GM12878 (cell line): ENCODE results near the gene ZNF574. TPM values are rescaled to one million over a fixed set of nuclear protein-coding genes. Genes with fewer than 3 reads are reported as not detected.

ENCODE experiments used
- IKZF1 ChIP-seq: fragments of 450-650 bp; conservative IDR thresholded peaks from 2 replicates; pipeline ENCODE4 v1.6.1; 2017; ENCODE audit warnings: antibody characterized with exemption, mild to moderate bottlenecking
- IKZF2 ChIP-seq, 2 experiments: fragments of 450-650 bp; IDR thresholded peaks; 2 replicates each; pipeline ENCODE4 v1.6.1; 2017; ENCODE audit warnings: mild to moderate bottlenecking in 2 of 2, moderate library complexity in 2 of 2
- NBN ChIP-seq: fragments of 450-650 bp; IDR thresholded peaks from 2 replicates; pipeline ENCODE4 v1.6.1; 2016
- NFIC ChIP-seq: IDR thresholded peaks from 2 replicates; pipeline ENCODE4 v1.6.1; 2012; ENCODE audit warnings: low read depth, mild to moderate bottlenecking, inconsistent platforms, low read length, moderate library complexity
- NFYB ChIP-seq: IDR thresholded peaks from 2 replicates; pipeline ENCODE4 v1.6.1; 2011; ENCODE audit warnings: low read depth, mild to moderate bottlenecking, low read length, improper control_type of control experiment, moderate library complexity; ENCODE audit not compliant: insufficient read depth
- PKNOX1 ChIP-seq: fragments of 450-650 bp; IDR thresholded peaks from 2 replicates; pipeline ENCODE4 v1.6.1; 2016; ENCODE audit warnings: mild to moderate bottlenecking
- POU2F2 ChIP-seq: IDR thresholded peaks from 3 replicates; pipeline ENCODE4 v1.6.1; 2011; ENCODE audit warnings: low read depth, mild to moderate bottlenecking, low read length, borderline replicate concordance
- SMAD1 ChIP-seq: fragments of 450-650 bp; IDR thresholded peaks from 2 replicates; pipeline ENCODE4 v1.6.1; 2018; ENCODE audit warnings: mild to moderate bottlenecking, low read depth; ENCODE audit not compliant: partially characterized antibody
- SMARCA5 ChIP-seq: fragments of 450-650 bp; IDR thresholded peaks from 2 replicates; pipeline ENCODE4 v1.6.1; 2017; ENCODE audit warnings: mild to moderate bottlenecking
- TARDBP ChIP-seq: IDR thresholded peaks from 2 replicates; pipeline ENCODE4 v1.6.1; 2016; ENCODE audit warnings: borderline replicate concordance
- TBL1XR1 ChIP-seq: IDR thresholded peaks from 2 replicates; pipeline ENCODE4 v1.6.1; 2012; ENCODE audit warnings: low read depth, low read length, improper control_type of control experiment
- TCF3 ChIP-seq: IDR thresholded peaks from 2 replicates; pipeline ENCODE4 v1.6.1; 2012; ENCODE audit warnings: low read depth, mild to moderate bottlenecking, low read length, borderline replicate concordance; ENCODE audit not compliant: insufficient read depth
- ZNF592 ChIP-seq: fragments of 450-650 bp; IDR thresholded peaks from 2 replicates; pipeline ENCODE4 v1.6.1; 2017; ENCODE audit warnings: mild to moderate bottlenecking, moderate library complexity
- ZNF622 ChIP-seq: fragments of 450-650 bp; IDR thresholded peaks from 2 replicates; pipeline ENCODE4 v1.6.1; 2017; ENCODE audit warnings: mild to moderate bottlenecking, inconsistent platforms
- polyA plus RNA-seq, 11 experiments: library from polyadenylated mRNA; depleted of rRNA in 4 of 11; unstranded in 6 of 11; stranded (reverse) in 5 of 11; fragments of >200 nt; fragmentation: Nextera tagmentation in 4 of 11; fragmentation: Illumina TruSeq in 1 of 11; extraction: Ambion mirVana in 4 of 11; extraction: Trizol in 1 of 11; gene quantifications; 1 replicate in 1 of 11; 2 replicates in 10 of 11; pipeline versions ENCODE4 v1.2.1 to v1.2.3, GENCODE V29; 2011 to 2016; ENCODE audit warnings: inconsistent platforms in 2 of 11, missing spikeins in 2 of 11, low read depth in 1 of 11
- total RNA-seq, 4 experiments: library from RNA; depleted of rRNA in 3 of 4; stranded (reverse); fragments of >200 nt in 3 of 4; fragmentation: Illumina TruSeq in 1 of 4; extraction: Trizol in 1 of 4; gene quantifications; 2 replicates each; pipeline versions ENCODE4 v1.2.1 to v1.2.3, GENCODE V29; 2013 to 2021
- TF ChIP-seq, protein P1 (sequence below): fragments of 450-650 bp; IDR thresholded peaks from 2 replicates; pipeline ENCODE4 v1.6.1; 2014; ENCODE audit warnings: mild to moderate bottlenecking
- TF ChIP-seq, protein P2 (sequence below): IDR thresholded peaks from 2 replicates; pipeline ENCODE4 v1.6.1; 2012; ENCODE audit warnings: low read depth, low read length, improper control_type of control experiment
- TF ChIP-seq, protein P3 (sequence below): fragments of 150-350 bp; IDR thresholded peaks from 2 replicates; pipeline ENCODE4 v1.6.1; 2014; ENCODE audit warnings: mild to moderate bottlenecking, low read depth, low read length
- TF ChIP-seq, protein P4 (sequence below): fragments of 450-650 bp; formaldehyde crosslinking; IDR thresholded peaks from 2 replicates; pipeline ENCODE4 v1.4.0; 2022; ENCODE audit warnings: mild to moderate bottlenecking, moderate library complexity

The ZNF574 gene
- total and polyA plus RNA-seq, 10 of the 15 experiments (the other 5 are each of a cell fraction or from before 2014, with no cell fraction given) = 0.32 to 25.6 (median 11.4) TPM

- TF ChIP-seq IKZF1 (peak; percentile 66; the same call in 1 of the 2 replicates), NFYB (no peak), TBL1XR1 (no peak), NFIC (0 out of 2 replicates have a peak, but pooled peaks have one; percentile 9), TCF3 (peak; percentile 76; the same call in 1 of the 2 replicates), NBN (peak; percentile 64; the same call in 1 of the 2 replicates), TARDBP (0 out of 2 replicates have a peak, but pooled peaks have one; percentile 25), IKZF2 (IDR thresholded peaks at IDR 0.05) (peak; percentile 48; a peak in 3 of 4 replicates), ZNF592 (no peak), PKNOX1 (no peak), ZNF622 (no peak), SMAD1 (no peak), POU2F2 (no peak), SMARCA5 (0 out of 2 replicates have a peak, but pooled peaks have one; percentile 25)
- TF ChIP-seq, protein P1, sequence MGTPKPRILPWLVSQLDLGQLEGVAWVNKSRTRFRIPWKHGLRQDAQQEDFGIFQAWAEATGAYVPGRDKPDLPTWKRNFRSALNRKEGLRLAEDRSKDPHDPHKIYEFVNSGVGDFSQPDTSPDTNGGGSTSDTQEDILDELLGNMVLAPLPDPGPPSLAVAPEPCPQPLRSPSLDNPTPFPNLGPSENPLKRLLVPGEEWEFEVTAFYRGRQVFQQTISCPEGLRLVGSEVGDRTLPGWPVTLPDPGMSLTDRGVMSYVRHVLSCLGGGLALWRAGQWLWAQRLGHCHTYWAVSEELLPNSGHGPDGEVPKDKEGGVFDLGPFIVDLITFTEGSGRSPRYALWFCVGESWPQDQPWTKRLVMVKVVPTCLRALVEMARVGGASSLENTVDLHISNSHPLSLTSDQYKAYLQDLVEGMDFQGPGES = no peak
- TF ChIP-seq, protein P2, sequence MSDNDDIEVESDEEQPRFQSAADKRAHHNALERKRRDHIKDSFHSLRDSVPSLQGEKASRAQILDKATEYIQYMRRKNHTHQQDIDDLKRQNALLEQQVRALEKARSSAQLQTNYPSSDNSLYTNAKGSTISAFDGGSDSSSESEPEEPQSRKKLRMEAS = no peak
- TF ChIP-seq, protein P3, sequence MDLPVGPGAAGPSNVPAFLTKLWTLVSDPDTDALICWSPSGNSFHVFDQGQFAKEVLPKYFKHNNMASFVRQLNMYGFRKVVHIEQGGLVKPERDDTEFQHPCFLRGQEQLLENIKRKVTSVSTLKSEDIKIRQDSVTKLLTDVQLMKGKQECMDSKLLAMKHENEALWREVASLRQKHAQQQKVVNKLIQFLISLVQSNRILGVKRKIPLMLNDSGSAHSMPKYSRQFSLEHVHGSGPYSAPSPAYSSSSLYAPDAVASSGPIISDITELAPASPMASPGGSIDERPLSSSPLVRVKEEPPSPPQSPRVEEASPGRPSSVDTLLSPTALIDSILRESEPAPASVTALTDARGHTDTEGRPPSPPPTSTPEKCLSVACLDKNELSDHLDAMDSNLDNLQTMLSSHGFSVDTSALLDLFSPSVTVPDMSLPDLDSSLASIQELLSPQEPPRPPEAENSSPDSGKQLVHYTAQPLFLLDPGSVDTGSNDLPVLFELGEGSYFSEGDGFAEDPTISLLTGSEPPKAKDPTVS = no peak
- TF ChIP-seq, protein P4, sequence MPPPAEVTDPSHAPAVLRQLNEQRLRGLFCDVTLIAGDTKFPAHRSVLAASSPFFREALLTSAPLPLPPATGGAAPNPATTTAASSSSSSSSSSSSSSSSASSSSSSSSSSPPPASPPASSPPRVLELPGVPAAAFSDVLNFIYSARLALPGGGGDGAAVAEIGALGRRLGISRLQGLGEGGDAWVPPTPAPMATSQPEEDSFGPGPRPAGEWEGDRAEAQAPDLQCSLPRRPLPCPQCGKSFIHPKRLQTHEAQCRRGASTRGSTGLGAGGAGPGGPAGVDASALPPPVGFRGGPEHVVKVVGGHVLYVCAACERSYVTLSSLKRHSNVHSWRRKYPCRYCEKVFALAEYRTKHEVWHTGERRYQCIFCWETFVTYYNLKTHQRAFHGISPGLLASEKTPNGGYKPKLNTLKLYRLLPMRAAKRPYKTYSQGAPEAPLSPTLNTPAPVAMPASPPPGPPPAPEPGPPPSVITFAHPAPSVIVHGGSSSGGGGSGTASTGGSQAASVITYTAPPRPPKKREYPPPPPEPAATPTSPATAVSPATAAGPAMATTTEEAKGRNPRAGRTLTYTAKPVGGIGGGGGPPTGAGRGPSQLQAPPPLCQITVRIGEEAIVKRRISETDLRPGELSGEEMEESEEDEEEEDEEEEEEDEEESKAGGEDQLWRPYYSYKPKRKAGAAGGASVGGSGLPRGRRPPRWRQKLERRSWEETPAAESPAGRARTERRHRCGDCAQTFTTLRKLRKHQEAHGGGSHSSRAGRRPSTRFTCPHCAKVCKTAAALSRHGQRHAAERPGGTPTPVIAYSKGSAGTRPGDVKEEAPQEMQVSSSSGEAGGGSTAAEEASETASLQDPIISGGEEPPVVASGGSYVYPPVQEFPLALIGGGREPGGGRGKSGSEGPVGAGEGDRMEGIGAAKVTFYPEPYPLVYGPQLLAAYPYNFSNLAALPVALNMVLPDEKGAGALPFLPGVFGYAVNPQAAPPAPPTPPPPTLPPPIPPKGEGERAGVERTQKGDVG (CRISPR knock-in tag) = no peak
Observed at GRCh38 chr19:42113641-42114348, 37.8 kb downstream of the ZNF574 start (continued).
